Measurements from ENCODE around the gene ARID5B.

ARID5B gene

DNA sequence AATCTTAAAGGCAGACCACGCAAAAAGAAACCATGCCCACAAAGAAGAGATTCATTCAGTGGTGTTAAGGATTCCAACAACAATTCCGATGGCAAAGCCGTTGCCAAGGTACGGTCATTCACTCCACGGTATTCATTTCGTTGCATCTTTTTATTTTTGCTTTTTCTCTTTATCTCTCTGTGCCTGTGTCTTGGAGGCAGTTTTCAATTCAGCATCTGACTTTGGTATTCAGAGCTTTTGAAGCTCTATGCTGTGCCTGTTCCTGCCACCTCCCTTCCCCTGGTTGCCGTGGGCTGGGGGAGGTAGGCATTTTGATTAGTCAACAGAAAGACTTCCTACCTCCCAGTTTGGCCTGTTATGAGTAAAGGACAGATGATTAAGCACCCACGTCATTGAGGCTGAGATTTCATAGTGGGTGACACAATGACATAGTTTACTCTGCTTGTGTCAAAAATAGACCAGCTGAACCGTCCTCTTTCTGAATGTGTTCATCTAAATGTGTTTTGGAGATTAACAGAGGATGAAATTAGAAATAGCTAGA is 149.5 kb downstream of the ARID5B start:
- no peak overlapping the region for H3K27ac ChIP-seq (ENCODE audit: low read length)
- H3K9me3 ChIP-seq (ENCODE audit: insufficient read depth, low read length, severe bottlenecking): no peaks in the 10 kb centered on the region
- H3K4me3 ChIP-seq (ENCODE audit: low read depth in 1 of 2, low read length in 2 of 2): no peak overlapping the region
- no peak overlapping the region for H2AFZ ChIP-seq (ENCODE audit: low read depth, low read length)
- H3K79me2 ChIP-seq (ENCODE audit: insufficient read depth, low read length): no peaks in the 10 kb centered on the region
- DNase-seq: no peak
- H3K36me3 ChIP-seq (ENCODE audit: insufficient read depth, low read length): no peaks in the 10 kb centered on the region
- H3K27me3 ChIP-seq (ENCODE audit: insufficient read depth, low read length, poor library complexity): no peaks in the 10 kb centered on the region
- H4K20me1 ChIP-seq (ENCODE audit: insufficient read depth, low read length): no peaks in the 10 kb centered on the region
- no peak for TF ChIP-seq EZH2 (IDR thresholded peaks at IDR 0.05; ENCODE audit: borderline replicate concordance, low read depth, low read length, severe bottlenecking)
- TF ChIP-seq, protein P1, sequence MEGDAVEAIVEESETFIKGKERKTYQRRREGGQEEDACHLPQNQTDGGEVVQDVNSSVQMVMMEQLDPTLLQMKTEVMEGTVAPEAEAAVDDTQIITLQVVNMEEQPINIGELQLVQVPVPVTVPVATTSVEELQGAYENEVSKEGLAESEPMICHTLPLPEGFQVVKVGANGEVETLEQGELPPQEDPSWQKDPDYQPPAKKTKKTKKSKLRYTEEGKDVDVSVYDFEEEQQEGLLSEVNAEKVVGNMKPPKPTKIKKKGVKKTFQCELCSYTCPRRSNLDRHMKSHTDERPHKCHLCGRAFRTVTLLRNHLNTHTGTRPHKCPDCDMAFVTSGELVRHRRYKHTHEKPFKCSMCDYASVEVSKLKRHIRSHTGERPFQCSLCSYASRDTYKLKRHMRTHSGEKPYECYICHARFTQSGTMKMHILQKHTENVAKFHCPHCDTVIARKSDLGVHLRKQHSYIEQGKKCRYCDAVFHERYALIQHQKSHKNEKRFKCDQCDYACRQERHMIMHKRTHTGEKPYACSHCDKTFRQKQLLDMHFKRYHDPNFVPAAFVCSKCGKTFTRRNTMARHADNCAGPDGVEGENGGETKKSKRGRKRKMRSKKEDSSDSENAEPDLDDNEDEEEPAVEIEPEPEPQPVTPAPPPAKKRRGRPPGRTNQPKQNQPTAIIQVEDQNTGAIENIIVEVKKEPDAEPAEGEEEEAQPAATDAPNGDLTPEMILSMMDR (IDR thresholded peaks at IDR 0.05; ENCODE audit: borderline replicate concordance, extremely low read depth, low read length, poor library complexity, severe bottlenecking): no peak
- H3K9ac ChIP-seq (ENCODE audit: low read depth, low read length): no peak overlapping the region
- H3K4me1 ChIP-seq (ENCODE audit: insufficient read depth, low read length): peaks cover 2% of the 10 kb centered on the region; the same call in 1 of the 2 replicates
- no peak overlapping the region for H3K4me2 ChIP-seq (ENCODE audit: insufficient read depth, low read length)
- ATAC-seq (ENCODE audit: insufficient read depth, low read depth): no peak

DNA sequence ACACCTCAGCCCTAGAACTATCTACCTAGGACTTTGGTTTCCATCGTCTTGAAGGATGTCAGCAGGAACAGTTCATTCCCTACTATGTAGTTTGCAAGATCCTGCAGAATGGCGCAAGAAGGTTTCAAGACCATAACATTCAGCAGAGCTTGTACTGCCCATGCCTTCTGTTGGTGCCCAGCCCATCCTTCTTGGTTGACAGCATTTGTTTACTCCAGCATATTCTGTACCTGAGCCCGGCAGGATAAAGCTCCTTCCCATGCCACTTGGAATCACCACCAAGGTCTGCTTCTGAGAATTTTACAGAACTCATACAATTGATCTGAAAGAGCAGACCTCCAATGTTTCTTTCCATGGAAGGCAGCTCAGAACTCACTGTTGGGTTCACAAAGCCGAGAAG is 150.8 kb downstream of the ARID5B start:
- H3K36me3 ChIP-seq (ENCODE audit: insufficient read depth, low read length): no peaks in the 10 kb centered on the region
- no peak overlapping the region for H3K4me2 ChIP-seq (ENCODE audit: insufficient read depth, low read length)
- no peak overlapping the region for H3K27ac ChIP-seq (ENCODE audit: low read length)
- H3K9ac ChIP-seq (ENCODE audit: low read depth, low read length): no peak overlapping the region
- no peak overlapping the region for H3K4me3 ChIP-seq (ENCODE audit: low read depth in 1 of 2, low read length in 2 of 2)
- no peaks in the 10 kb centered on the region for H3K27me3 ChIP-seq (ENCODE audit: insufficient read depth, low read length, poor library complexity)
- ATAC-seq (ENCODE audit: insufficient read depth, low read depth) (no peak), DNase-seq (no peak)
- H2AFZ ChIP-seq (ENCODE audit: low read depth, low read length): no peak overlapping the region
- H3K9me3 ChIP-seq (ENCODE audit: insufficient read depth, low read length, severe bottlenecking): no peaks in the 10 kb centered on the region
- TF ChIP-seq, protein P1 (IDR thresholded peaks at IDR 0.05; ENCODE audit: borderline replicate concordance, extremely low read depth, low read length, poor library complexity, severe bottlenecking): no peak
- no peak for TF ChIP-seq EZH2 (IDR thresholded peaks at IDR 0.05; ENCODE audit: borderline replicate concordance, low read depth, low read length, severe bottlenecking)
- H4K20me1 ChIP-seq (ENCODE audit: insufficient read depth, low read length): no peaks in the 10 kb centered on the region
- H3K79me2 ChIP-seq (ENCODE audit: insufficient read depth, low read length): no peaks in the 10 kb centered on the region
- no peaks in the 10 kb centered on the region for H3K4me1 ChIP-seq (ENCODE audit: insufficient read depth, low read length)

DNA sequence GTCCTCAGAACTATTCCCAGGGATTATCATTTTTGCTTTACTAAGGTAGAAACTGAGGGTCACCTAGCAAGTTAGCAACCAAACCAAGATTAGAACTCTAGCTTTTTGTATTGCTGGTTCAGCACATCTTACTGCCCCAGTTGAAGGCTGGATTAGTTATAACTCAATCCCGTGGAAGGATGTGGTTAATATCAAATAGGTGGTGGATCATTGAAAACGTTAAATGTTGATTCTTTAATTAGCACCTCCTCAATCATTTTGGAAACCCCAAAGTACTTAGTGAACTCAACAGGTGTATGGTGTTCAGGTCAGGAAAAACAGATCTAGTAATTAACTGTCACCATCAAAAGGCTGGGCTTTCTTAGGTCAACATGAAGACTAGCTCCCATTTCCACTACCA is 152.4 kb downstream of the ARID5B start:
- Histone ChIP-seq H3K4me3 (ENCODE audit: low read depth in 1 of 2, low read length in 2 of 2) (no peak overlapping the region), H3K27ac (ENCODE audit: low read length) (no peak overlapping the region), H3K36me3 (ENCODE audit: insufficient read depth, low read length) (no peaks in the 10 kb centered on the region), H3K9me3 (ENCODE audit: insufficient read depth, low read length, severe bottlenecking) (no peaks in the 10 kb centered on the region), H2AFZ (ENCODE audit: low read depth, low read length) (no peak overlapping the region), H3K79me2 (ENCODE audit: insufficient read depth, low read length) (no peaks in the 10 kb centered on the region), H4K20me1 (ENCODE audit: insufficient read depth, low read length) (no peaks in the 10 kb centered on the region), H3K27me3 (ENCODE audit: insufficient read depth, low read length, poor library complexity) (no peaks in the 10 kb centered on the region), H3K4me1 (ENCODE audit: insufficient read depth, low read length) (no peaks in the 10 kb centered on the region), H3K4me2 (ENCODE audit: insufficient read depth, low read length) (no peak overlapping the region), H3K9ac (ENCODE audit: low read depth, low read length) (no peak overlapping the region)
- TF ChIP-seq, protein P1 (IDR thresholded peaks at IDR 0.05; ENCODE audit: borderline replicate concordance, extremely low read depth, low read length, poor library complexity, severe bottlenecking): no peak
- no peak for TF ChIP-seq EZH2 (IDR thresholded peaks at IDR 0.05; ENCODE audit: borderline replicate concordance, low read depth, low read length, severe bottlenecking)
- ATAC-seq (ENCODE audit: insufficient read depth, low read depth) (no peak), DNase-seq (no peak)

DNA sequence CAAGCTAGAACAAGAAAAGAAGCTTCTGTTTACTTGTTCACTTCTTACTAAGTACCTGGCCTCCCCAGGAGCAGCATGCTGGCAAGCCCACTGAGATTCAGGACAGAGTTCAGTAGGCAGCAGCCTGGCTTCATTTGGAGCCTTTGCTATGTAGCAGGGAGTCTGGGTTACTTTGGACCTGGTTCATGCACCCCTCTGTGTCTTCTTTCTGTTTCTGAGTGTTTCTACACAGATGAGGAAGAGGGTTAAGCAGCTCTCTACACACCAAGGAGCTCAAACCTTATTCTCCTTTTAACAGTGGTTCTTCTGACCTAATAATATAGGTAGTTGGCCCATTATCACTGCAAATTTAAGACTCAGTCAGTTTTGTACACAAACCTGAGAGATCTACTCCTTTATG is 152.9 kb downstream of the ARID5B start:
- H3K4me1 ChIP-seq (ENCODE audit: insufficient read depth, low read length): no peaks in the 10 kb centered on the region
- H3K9me3 ChIP-seq (ENCODE audit: insufficient read depth, low read length, severe bottlenecking): no peaks in the 10 kb centered on the region
- no peaks in the 10 kb centered on the region for H3K79me2 ChIP-seq (ENCODE audit: insufficient read depth, low read length)
- H4K20me1 ChIP-seq (ENCODE audit: insufficient read depth, low read length): no peaks in the 10 kb centered on the region
- no peak for DNase-seq
- no peak overlapping the region for H3K27ac ChIP-seq (ENCODE audit: low read length)
- H3K27me3 ChIP-seq (ENCODE audit: insufficient read depth, low read length, poor library complexity): no peaks in the 10 kb centered on the region
- no peaks in the 10 kb centered on the region for H3K36me3 ChIP-seq (ENCODE audit: insufficient read depth, low read length)
- no peak for ATAC-seq (ENCODE audit: insufficient read depth, low read depth)
- no peak overlapping the region for H3K4me2 ChIP-seq (ENCODE audit: insufficient read depth, low read length)
- no peak overlapping the region for H3K9ac ChIP-seq (ENCODE audit: low read depth, low read length)
- no peak overlapping the region for H3K4me3 ChIP-seq (ENCODE audit: low read depth in 1 of 2, low read length in 2 of 2)
- TF ChIP-seq, protein P1 (IDR thresholded peaks at IDR 0.05; ENCODE audit: borderline replicate concordance, extremely low read depth, low read length, poor library complexity, severe bottlenecking): no peak
- no peak for TF ChIP-seq EZH2 (IDR thresholded peaks at IDR 0.05; ENCODE audit: borderline replicate concordance, low read depth, low read length, severe bottlenecking)
- no peak overlapping the region for H2AFZ ChIP-seq (ENCODE audit: low read depth, low read length)
